Measurements from ENCODE around the gene DDX5.
A peak's percentile ranks its signal among the peaks of the same experiment; 100 is the strongest.

DDX5 gene

DNA sequence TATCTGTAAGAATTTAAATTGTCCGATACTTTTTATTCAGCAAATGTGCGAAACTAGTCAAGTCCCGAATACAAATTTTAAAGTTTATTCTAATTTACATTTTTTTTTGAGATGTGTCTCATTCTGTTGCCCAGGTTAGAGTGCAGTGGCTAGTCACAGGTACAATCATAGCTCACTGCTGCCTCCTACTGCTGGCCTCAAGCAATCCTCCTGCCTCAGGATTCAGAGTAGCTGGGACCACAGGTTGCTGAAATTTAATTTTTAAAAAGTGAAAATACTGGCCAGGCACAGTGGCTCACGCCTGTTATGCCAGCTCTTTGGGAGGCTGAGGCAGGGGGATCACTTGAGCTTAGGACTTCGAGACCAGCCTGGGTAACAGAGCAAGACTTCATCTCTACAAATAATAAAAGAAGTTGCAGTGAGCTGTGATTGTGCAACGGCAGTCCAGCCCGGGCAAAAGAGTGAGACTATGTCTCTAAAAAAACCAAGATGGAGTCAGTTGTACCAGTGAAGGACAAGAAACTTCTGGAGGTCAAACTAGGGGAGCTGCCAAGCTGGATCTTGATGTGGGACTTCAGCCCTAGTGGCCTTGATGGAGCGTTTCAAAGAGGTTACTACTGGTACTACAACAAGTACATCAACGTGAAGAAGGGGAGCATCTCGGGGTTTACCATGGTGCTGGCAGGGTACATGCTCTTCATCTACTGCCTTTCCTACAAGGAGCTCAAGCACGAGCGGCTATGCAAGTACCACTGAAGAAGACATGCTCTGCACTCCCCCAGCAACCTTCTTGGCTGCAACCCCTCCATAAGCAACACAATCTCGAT is 14.8 kb downstream of the DDX5 start:
- peak; percentile 62 for DNase-seq
- no peaks in the 10 kb centered on the region for H3K27me3 ChIP-seq (ENCODE audit: insufficient read depth, low read depth, severe bottlenecking)
- H3K9me3 ChIP-seq (ENCODE audit: severe bottlenecking), result no peaks in the 10 kb centered on the region
- H3K36me3 ChIP-seq, result peaks cover 49% of the 10 kb centered on the region
- H3K4me3 ChIP-seq (ENCODE audit: low read depth, low read length), result no peak overlapping the region
- TF ChIP-seq CTCF (IDR thresholded peaks at IDR 0.05; ENCODE audit: low read depth, low read length), result peak; percentile 75
- no peak overlapping the region for H3K27ac ChIP-seq

DNA sequence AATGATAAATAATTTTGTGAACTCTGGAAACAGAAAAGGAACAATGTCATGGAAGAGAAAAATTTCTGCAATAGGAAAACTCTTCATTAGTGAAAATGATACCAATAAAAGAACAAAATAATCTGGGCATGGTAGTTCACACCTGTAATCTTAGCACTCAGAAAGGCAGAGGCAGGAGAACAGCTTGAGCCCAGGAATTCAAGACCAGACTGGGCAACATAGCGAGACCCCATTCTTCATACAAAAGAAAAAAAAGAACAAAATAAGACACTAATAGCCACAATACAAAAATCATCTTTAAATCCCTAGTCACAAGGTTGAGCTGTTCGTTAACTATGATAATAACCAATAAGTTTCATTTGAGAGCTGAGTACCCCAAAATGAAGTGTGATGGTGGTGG is 17.8 kb downstream of the DDX5 start:
- no peak for TF ChIP-seq CTCF (IDR thresholded peaks at IDR 0.05; ENCODE audit: low read depth, low read length)
- H3K36me3 ChIP-seq, result peaks cover 50% of the 10 kb centered on the region
- H3K27me3 ChIP-seq (ENCODE audit: insufficient read depth, low read depth, severe bottlenecking), result no peaks in the 10 kb centered on the region
- no peak overlapping the region for H3K4me3 ChIP-seq (ENCODE audit: low read depth, low read length)
- no peak for DNase-seq
- no peak overlapping the region for H3K27ac ChIP-seq
- H3K9me3 ChIP-seq (ENCODE audit: severe bottlenecking), result no peaks in the 10 kb centered on the region

DNA sequence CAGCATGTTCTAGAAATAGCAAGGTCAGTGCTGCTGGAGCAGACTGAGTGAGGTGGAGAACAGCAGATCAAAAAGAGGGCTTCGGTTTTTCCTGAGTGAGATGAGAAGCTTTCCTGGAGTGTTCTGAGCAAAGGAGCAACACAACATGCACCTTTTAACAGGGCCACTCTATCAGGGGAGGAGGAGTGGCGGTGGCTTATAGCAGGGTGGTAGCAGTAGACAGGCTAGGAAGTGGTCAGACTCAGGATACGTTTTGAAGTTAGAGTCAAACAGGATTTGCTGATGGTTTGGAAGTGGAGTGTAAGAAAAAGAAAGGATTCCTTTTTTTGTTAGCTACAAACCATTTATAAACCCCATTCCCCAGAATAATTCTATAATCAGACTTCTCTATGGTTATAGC is 21.7 kb downstream of the DDX5 start:
- Histone ChIP-seq H3K27ac (no peak overlapping the region), H3K27me3 (ENCODE audit: insufficient read depth, low read depth, severe bottlenecking) (no peaks in the 10 kb centered on the region), H3K9me3 (ENCODE audit: severe bottlenecking) (no peaks in the 10 kb centered on the region), H3K36me3 (peaks cover 45% of the 10 kb centered on the region), H3K4me3 (ENCODE audit: low read depth, low read length) (no peak overlapping the region)
- TF ChIP-seq CTCF (IDR thresholded peaks at IDR 0.05; ENCODE audit: low read depth, low read length), result no peak
- DNase-seq, result no peak

GRCh38 chr17:64480951-64481350 is 25.1 kb downstream of the DDX5 start:
- no peak for TF ChIP-seq CTCF (IDR thresholded peaks at IDR 0.05; ENCODE audit: low read depth, low read length)
- H3K9me3 ChIP-seq (ENCODE audit: severe bottlenecking), result no peaks in the 10 kb centered on the region
- DNase-seq, result no peak
- H3K4me3 ChIP-seq (ENCODE audit: low read depth, low read length), result no peak overlapping the region
- H3K27me3 ChIP-seq (ENCODE audit: insufficient read depth, low read depth, severe bottlenecking), result no peaks in the 10 kb centered on the region
- H3K36me3 ChIP-seq, result peaks cover 47% of the 10 kb centered on the region
- H3K27ac ChIP-seq, result no peak overlapping the region

DNA sequence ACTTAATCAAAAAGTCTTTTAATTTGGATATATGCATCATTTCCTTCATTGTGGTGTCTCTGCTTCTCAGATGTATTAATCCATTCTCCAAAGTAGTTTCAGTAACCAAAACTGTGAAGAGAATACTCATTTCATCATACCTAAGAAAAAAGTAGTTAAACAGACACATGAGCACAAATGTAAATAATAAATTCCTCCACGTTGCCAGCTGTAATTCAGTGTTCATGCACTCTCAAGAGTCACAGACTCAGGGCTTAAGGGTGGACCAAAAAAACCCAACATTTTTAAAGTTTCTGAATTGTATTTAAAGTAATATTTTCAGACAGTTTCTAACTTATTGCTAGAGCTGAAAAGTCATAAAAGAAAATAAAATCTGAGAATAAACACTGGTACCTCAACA is 28.2 kb downstream of the DDX5 start:
- Histone ChIP-seq H3K27ac (no peak overlapping the region), H3K4me3 (ENCODE audit: low read depth, low read length) (no peak overlapping the region), H3K27me3 (ENCODE audit: insufficient read depth, low read depth, severe bottlenecking) (no peaks in the 10 kb centered on the region), H3K9me3 (ENCODE audit: severe bottlenecking) (no peaks in the 10 kb centered on the region), H3K36me3 (peaks cover 36% of the 10 kb centered on the region)
- no peak for DNase-seq
- no peak for TF ChIP-seq CTCF (IDR thresholded peaks at IDR 0.05; ENCODE audit: low read depth, low read length)

DNA sequence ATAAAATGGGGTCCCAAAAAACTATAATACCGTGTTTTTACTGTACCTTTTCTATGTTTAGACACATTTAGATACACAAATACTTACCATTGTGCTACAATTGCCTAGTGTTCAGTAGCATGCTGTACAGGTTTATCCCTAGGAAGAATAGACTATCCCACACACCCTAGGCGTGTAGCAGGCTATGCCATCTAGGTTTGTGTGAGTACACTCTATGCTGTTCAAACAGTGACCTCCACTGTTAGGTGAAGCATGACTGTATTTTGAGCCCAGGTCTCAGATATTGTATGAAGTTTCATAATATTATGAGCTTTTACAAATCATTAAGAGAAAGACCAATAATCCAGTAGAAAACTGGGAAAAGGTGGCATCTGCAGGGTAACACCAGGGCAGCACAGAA is 33.5 kb downstream of the DDX5 start:
- Histone ChIP-seq H3K27me3 (ENCODE audit: insufficient read depth, low read depth, severe bottlenecking) (no peaks in the 10 kb centered on the region), H3K27ac (no peak overlapping the region), H3K9me3 (ENCODE audit: severe bottlenecking) (no peaks in the 10 kb centered on the region), H3K4me3 (ENCODE audit: low read depth, low read length) (no peak overlapping the region), H3K36me3 (peaks cover 6% of the 10 kb centered on the region)
- no peak for DNase-seq
- no peak for TF ChIP-seq CTCF (IDR thresholded peaks at IDR 0.05; ENCODE audit: low read depth, low read length)
